Esophagus squamous epithelium (tissue), 5 donors: ENCODE results near the gene ZC3H18. TPM values are rescaled to one million over a fixed set of nuclear protein-coding genes. Genes with fewer than 3 reads are reported as not detected.

Experiments
- DNase-seq: peaks from one replicate; lab custom pipeline; 2025; lab: John Stamatoyannopoulos, UW
- H3K27ac ChIP-seq, 4 donors: fragments of 200-600 bp; sonication (generic); one replicate each; pipeline ENCODE4 v1.5.1; 2016 to 2019; ENCODE audit warnings: mild to moderate bottlenecking in 1 of 4
- H3K27me3 ChIP-seq, 4 donors: fragments of 200-600 bp; sonication (generic); 1 replicate in 3 of 4; 2 replicates in 1 of 4; pipeline versions ENCODE4 v1.5.1 to v1.6.0; 2017 to 2021; ENCODE audit warnings: antibody characterized with exemption in 1 of 4
- H3K36me3 ChIP-seq, 3 donors: fragments of 200-600 bp; sonication (generic); one replicate each; pipeline ENCODE4 v1.5.1; 2016 to 2019
- H3K4me1 ChIP-seq, 3 donors: fragments of 200-600 bp; sonication (generic); one replicate each; pipeline ENCODE4 v1.5.1; 2017 to 2019
- H3K4me3 ChIP-seq, 4 donors: fragments of 200-600 bp; sonication (generic); 1 replicate in 3 of 4; 2 replicates in 1 of 4; pipeline ENCODE4 v1.5.1; 2016 to 2019; ENCODE audit warnings: mild to moderate bottlenecking in 2 of 4, moderate library complexity in 1 of 4
- H3K9me3 ChIP-seq, 3 donors: fragments of 200-600 bp; sonication (generic); one replicate each; pipeline ENCODE4 v1.5.1; 2016 to 2019
- POLR2A ChIP-seq, 4 donors: fragments of 450-650 bp; IDR thresholded peaks; one replicate each; pipeline ENCODE4 v1.6.1; 2017; ENCODE audit warnings: antibody characterized with exemption in 4 of 4, mild to moderate bottlenecking in 4 of 4, moderate library complexity in 3 of 4
- WGBS, 2 donors: methylation state at CpG; one replicate each; pipeline ENCODE4 v1.1.5; 2018; 5-methylcytosine and 5-hydroxymethylcytosine counted together
- intact Hi-C: fragments of 100-400 bp; cut with DNase I; formaldehyde crosslinking; loops from one replicate; pipeline ENCODE4 v1.15.0; 2022
- total RNA-seq, 4 donors: library from RNA; depleted of rRNA; stranded (reverse); fragments of >200 nt; gene quantifications; one replicate each; pipeline ENCODE4 v1.1.0, GENCODE V29; 2016
- TF ChIP-seq, protein P1 (sequence below), 6 experiments: fragments of 450-650 bp in 4 of 6; fragments of 200-600 bp in 2 of 6; sonication (generic) in 2 of 6; IDR thresholded peaks; one replicate each; pipeline ENCODE4 v1.5.1; 2016 to 2019; ENCODE audit warnings: antibody characterized with exemption in 6 of 6, mild to moderate bottlenecking in 4 of 6, moderate library complexity in 4 of 6
- donor health status: DM: yes; HTN: yes; CAD: no.

ZC3H18 gene
- total RNA-seq, 4 donors from 2014 or later, result 15.4 to 27.3 (median 17.5) TPM

DNA sequence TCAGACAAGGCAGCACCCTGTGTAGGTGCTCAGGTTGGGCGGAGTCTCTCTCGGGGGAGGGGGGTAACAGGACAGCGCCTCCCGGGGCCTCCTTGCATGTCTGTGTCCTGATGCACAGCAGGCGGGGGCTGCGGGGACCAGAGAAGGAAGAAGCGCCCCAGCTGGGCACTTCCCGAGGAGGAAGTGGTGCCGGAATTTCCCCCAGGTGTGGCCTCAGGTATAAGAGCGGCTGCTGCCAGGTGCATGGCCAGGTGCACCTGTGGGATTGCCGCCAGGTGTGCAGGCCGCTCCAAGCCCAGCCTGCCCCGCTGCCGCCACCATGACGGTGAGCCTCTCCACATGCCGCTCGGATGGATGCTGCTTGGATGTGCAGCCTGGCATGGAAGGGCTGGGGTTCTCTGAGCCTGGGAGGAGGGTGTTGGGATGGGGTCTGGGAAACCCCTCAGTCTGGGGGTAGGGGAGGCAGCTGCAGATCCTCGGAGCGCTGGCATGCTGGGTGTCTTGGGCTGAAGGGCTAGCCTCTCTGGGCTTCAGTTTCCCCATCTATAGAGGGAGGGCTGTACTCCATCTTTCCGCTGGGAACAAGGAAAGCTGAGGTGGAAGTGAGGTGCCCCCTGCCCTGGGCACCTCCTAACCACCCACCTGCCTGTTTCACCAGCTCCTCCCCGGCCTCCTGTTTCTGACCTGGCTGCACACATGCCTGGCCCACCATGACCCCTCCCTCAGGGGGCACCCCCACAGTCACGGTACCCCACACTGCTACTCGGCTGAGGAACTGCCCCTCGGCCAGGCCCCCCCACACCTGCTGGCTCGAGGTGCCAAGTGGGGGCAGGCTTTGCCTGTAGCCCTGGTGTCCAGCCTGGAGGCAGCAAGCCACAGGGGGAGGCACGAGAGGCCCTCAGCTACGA is 68.4 kb downstream of the ZC3H18 start, which contains the start of gene IL17C:
TSS of gene IL17C (plus strand) at position 250 of the 908 bp plus-strand sequence. CDS start at position 320, 70 bp downstream.
- Histone ChIP-seq H3K27ac (no peak within 1 kb of the TSS), H3K36me3 (peaks cover 0 to 1% (median 0%) of the 10 kb centered on the region in 3 donors), H3K27me3 (peaks cover 15 to 78% (median 18%) of the 10 kb centered on the region in 4 donors), H3K4me3 (no peak within 1 kb of the TSS), H3K4me1 (peaks cover 15 to 37% (median 27%) of the 10 kb centered on the region in 3 donors), H3K9me3 (no peaks in the 10 kb centered on the region)
- intact Hi-C loops, result no loop called here
- TF ChIP-seq, protein P1, sequence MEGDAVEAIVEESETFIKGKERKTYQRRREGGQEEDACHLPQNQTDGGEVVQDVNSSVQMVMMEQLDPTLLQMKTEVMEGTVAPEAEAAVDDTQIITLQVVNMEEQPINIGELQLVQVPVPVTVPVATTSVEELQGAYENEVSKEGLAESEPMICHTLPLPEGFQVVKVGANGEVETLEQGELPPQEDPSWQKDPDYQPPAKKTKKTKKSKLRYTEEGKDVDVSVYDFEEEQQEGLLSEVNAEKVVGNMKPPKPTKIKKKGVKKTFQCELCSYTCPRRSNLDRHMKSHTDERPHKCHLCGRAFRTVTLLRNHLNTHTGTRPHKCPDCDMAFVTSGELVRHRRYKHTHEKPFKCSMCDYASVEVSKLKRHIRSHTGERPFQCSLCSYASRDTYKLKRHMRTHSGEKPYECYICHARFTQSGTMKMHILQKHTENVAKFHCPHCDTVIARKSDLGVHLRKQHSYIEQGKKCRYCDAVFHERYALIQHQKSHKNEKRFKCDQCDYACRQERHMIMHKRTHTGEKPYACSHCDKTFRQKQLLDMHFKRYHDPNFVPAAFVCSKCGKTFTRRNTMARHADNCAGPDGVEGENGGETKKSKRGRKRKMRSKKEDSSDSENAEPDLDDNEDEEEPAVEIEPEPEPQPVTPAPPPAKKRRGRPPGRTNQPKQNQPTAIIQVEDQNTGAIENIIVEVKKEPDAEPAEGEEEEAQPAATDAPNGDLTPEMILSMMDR (IDR thresholded peaks at IDR 0.05), result no peak
- TF ChIP-seq POLR2A (IDR thresholded peaks at IDR 0.05), result no peak
- no peak for DNase-seq
- WGBS, 2 donors, result 34 to 38% methylated on average over 10 to 20 of the region's 27 CpGs

DNA sequence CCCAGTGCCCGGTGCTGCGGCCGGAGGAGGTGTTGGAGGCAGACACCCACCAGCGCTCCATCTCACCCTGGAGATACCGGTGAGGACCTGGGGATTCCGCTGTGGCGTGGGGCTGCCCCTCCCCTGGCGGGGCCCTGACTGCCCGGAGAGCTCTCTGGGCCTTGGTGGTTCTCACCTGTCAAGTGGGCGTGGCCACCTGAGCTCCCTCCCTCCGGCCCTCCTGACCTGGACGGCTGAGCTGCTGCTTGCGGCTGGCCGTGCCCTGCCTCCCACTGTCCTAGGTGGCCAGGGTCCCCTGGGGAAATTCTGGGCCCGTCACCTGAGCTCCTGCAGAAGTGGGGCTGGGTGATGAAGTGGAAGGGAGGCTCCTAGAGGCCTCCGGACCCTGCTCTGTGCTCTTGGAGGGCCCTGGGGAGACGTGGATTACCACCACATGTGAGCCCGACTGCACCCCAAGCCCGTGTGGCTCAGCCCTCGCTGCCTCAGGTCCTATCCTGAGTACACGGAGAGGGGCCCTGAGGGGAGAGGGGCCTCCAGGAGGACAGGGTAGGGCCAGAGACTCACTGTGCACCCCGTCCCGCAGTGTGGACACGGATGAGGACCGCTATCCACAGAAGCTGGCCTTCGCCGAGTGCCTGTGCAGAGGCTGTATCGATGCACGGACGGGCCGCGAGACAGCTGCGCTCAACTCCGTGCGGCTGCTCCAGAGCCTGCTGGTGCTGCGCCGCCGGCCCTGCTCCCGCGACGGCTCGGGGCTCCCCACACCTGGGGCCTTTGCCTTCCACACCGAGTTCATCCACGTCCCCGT is 69.2 kb downstream of the ZC3H18 start:
- Histone ChIP-seq H3K27ac (no peak overlapping the region), H3K4me1 (peaks cover 10 to 28% (median 20%) of the 10 kb centered on the region in 3 donors), H3K9me3 (no peaks in the 10 kb centered on the region), H3K27me3 (peaks cover 15 to 70% (median 18%) of the 10 kb centered on the region in 4 donors), H3K4me3 (no peak overlapping the region), H3K36me3 (peaks cover 0 to 9% (median 0%) of the 10 kb centered on the region in 3 donors)
- DNase-seq, result no peak
- WGBS, 2 donors, result 25 to 75% methylated on average over 8 to 24 of the region's 45 CpGs
- TF ChIP-seq POLR2A (IDR thresholded peaks at IDR 0.05), result no peak
- TF ChIP-seq, protein P1 (IDR thresholded peaks at IDR 0.05), result no peak
- intact Hi-C loops, result no loop called here

DNA sequence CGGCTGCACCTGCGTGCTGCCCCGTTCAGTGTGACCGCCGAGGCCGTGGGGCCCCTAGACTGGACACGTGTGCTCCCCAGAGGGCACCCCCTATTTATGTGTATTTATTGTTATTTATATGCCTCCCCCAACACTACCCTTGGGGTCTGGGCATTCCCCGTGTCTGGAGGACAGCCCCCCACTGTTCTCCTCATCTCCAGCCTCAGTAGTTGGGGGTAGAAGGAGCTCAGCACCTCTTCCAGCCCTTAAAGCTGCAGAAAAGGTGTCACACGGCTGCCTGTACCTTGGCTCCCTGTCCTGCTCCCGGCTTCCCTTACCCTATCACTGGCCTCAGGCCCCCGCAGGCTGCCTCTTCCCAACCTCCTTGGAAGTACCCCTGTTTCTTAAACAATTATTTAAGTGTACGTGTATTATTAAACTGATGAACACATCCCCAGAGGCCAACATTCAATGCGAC is 69.9 kb downstream of the ZC3H18 start:
- no peak overlapping the region for H3K27ac ChIP-seq
- peaks cover 0 to 9% (median 0%) of the 10 kb centered on the region in 3 donors for H3K36me3 ChIP-seq
- no peaks in the 10 kb centered on the region for H3K9me3 ChIP-seq
- H3K4me1 ChIP-seq, result peaks cover 4 to 22% (median 13%) of the 10 kb centered on the region in 3 donors
- DNase-seq, result no peak
- TF ChIP-seq, protein P1 (IDR thresholded peaks at IDR 0.05), result no peak
- TF ChIP-seq POLR2A (IDR thresholded peaks at IDR 0.05), result no peak
- no peak overlapping the region for H3K4me3 ChIP-seq
- intact Hi-C loops, result no loop called here
- peaks cover 15 to 63% (median 18%) of the 10 kb centered on the region in 4 donors for H3K27me3 ChIP-seq
- 25 to 28% methylated on average over 7 to 13 of the region's 13 CpGs for WGBS, 2 donors

DNA sequence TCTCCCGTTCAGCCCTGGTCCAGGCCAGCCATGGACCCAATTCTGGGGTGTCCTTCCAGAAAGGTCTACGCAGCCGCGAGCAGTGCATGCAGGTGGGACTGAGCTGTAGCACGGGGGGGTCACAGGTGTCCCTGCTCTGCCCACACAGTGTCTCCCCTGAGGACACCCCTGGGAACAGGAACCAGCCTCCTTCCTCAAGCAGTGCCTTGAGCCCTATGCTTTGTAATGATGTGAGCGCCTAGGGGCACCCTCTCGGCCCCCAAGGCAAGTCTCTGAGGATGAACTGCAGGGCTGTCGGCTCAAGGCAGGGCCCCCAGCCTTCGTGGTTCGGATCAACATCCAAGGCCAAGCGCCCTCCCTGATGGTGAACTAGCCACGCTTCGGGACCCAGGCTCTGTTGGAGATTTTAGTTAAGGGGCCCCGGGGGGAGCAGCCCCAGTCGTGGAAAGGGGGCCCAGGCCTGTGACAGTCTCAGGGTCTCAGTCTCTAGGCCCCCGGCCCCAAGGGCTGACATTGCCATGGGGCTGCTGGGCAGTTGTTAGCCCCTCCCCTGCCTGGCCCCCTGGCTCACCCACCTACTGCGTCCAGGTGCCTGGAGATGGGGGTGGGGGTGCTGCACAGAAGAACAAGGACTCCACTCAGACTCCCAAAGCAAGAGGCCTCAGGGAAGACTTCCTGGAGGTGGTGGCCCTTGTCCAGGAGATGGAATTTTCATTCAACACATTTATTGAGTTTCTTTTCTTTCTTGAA is 70.5 kb downstream of the ZC3H18 start:
- Histone ChIP-seq H3K27ac (no peak overlapping the region), H3K4me1 (peaks cover 3 to 18% (median 13%) of the 10 kb centered on the region in 3 donors), H3K9me3 (no peaks in the 10 kb centered on the region), H3K36me3 (peaks cover 0 to 12% (median 0%) of the 10 kb centered on the region in 3 donors), H3K4me3 (no peak overlapping the region), H3K27me3 (peaks cover 15 to 57% (median 18%) of the 10 kb centered on the region in 4 donors)
- WGBS, 2 donors, result 69% methylated on average over 5 of the region's 17 CpGs; no CpG with 5 or more reads in 1 of the 2 donors
- DNase-seq, result no peak
- intact Hi-C loops, result no loop called here
- TF ChIP-seq, protein P1 (IDR thresholded peaks at IDR 0.05), result no peak
- no peak for TF ChIP-seq POLR2A (IDR thresholded peaks at IDR 0.05)
